ENCODE data around the gene EMID1.
A peak's percentile ranks its signal among the peaks of the same experiment; 100 is the strongest.

The EMID1 gene

DNA sequence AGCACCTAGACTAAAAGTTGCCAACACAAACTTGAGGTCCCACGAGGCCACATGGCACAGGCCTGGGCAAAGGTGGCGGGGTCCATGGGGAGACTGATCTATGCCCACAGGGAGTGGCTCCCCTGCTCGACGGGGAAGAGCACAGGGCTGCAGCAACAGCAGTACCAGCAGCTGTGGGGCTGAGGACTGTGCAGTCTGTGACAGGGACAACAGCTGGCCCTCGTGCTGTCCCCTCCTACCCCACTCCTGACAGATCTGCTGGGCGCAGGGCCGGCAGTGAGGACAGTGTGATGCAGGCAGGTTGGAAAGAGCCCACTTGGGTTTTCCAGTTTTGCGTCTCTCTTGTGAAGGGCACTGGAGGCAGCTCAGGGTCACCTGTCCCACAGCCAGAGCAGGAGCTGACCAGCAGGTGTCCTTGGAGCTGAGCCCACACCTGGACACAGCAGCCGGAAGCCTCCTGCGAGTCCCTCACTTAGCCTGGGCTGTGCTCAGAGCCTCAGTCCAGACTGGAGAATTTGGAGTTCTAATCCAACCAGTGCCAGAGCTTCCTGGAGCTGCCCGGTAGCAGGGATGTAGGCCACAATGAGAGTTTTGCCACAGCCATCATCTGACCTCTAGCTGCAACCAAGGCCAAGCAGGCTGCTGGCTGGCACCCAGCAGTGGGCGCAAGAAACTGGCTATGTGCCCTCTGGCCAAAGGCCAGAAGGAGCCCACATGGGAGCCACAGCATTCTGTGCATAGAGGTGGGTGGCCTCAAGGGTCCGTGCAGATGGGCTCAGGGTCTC, 97.2 kb downstream of the EMID1 start:
- H3K36me3 ChIP-seq (ENCODE audit: control insufficient read depth in 5 of 5, insufficient read depth in 5 of 5, low read length in 5 of 5), result peaks cover 0 to 39% (median 31%) of the 10 kb centered on the region in 5 donors
- H3K9ac ChIP-seq (ENCODE audit: low read length in 5 of 5), result peak overlapping the region in 1 of 5 donors; percentile 25
- H3K4me1 ChIP-seq (ENCODE audit: control insufficient read depth in 5 of 5, insufficient read depth in 5 of 5, low read length in 5 of 5), result peaks cover 2 to 33% (median 29%) of the 10 kb centered on the region in 5 donors
- no peak overlapping the region for H3K4me3 ChIP-seq (ENCODE audit: low read depth in 1 of 5, low read length in 5 of 5)
- H3K27me3 ChIP-seq (ENCODE audit: control insufficient read depth in 5 of 5, insufficient read depth in 4 of 5, low read length in 5 of 5), result no peaks in the 10 kb centered on the region
- H3K9me3 ChIP-seq (ENCODE audit: control insufficient read depth in 5 of 5, low read length in 5 of 5), result no peaks in the 10 kb centered on the region
- no peak overlapping the region for H3K27ac ChIP-seq (ENCODE audit: low read depth, low read length)

DNA sequence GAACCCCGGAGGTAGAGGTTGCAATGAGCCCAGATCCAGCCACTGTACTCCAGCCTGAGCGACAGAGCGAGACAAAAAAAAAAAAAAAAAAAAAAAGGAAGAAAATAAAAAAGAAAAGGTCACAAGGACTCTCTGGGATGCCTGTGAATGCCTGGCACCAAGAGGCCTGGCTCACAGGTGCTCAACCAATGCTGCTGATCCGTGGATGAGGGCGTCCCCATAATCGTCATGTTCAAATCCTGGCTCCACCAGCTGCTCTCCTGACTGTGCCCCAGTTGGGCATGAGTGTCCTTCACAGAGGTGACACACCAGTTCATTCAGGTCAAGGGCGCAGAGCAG, 100.1 kb downstream of the EMID1 start:
- peak overlapping the region in 4 of 5 donors; percentile 84 to 88 (median 85) for H3K4me3 ChIP-seq (ENCODE audit: low read depth in 1 of 5, low read length in 5 of 5)
- H3K4me1 ChIP-seq (ENCODE audit: control insufficient read depth in 5 of 5, insufficient read depth in 5 of 5, low read length in 5 of 5), result peaks cover 13 to 61% (median 56%) of the 10 kb centered on the region in 5 donors
- H3K27me3 ChIP-seq (ENCODE audit: control insufficient read depth in 5 of 5, insufficient read depth in 4 of 5, low read length in 5 of 5), result peaks cover 0 to under 1% (median 0%) of the 10 kb centered on the region in 5 donors
- H3K9ac ChIP-seq (ENCODE audit: low read length in 5 of 5), result no peak overlapping the region
- H3K27ac ChIP-seq (ENCODE audit: low read depth, low read length), result no peak overlapping the region
- H3K9me3 ChIP-seq (ENCODE audit: control insufficient read depth in 5 of 5, low read length in 5 of 5), result no peaks in the 10 kb centered on the region
- H3K36me3 ChIP-seq (ENCODE audit: control insufficient read depth in 5 of 5, insufficient read depth in 5 of 5, low read length in 5 of 5), result peaks cover 0 to 9% (median 5%) of the 10 kb centered on the region in 5 donors

DNA sequence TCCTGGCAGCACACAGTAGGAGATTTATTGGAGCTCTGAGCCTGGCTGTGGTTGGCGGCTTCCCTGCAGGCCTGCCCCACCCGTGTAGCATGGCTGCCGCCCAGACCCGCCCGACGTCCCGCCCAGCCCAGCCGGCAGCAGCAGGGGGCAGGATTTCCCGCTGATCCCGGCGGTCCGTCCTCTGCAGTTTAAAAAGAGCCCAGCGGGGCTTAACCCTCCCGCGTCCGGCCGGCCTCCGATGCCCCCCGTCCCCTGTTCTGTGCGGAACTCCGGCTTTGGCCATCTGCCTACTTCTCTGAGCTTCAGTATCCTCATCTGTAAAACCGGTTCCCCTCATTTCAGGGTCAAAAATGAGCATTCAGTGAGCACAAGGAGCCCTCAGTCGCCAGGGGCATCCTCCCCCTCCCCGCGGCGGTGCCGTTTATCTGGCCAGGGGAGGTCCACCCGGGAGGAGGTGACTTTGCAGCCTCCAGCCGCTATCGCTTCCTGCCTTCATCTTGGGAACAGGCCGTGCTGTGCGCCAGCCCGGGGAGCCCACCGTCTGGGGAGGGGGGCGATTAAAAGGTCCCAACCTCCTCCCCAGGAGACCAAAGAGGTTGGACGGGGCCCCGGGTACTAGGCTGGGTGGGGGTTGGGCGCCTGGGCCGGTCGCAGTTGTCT, 100.6 kb downstream of the EMID1 start, which contains the start of gene GAS2L1:
Gene GAS2L1 (plus strand): TSS at position 476 of the 660 bp plus-strand sequence. CDS start 1,456 bp downstream, outside the sequence.
- Histone ChIP-seq H3K27me3 (ENCODE audit: control insufficient read depth in 5 of 5, insufficient read depth in 4 of 5, low read length in 5 of 5) (peaks cover 0 to 3% (median 0%) of the 10 kb centered on the region in 5 donors), H3K4me1 (ENCODE audit: control insufficient read depth in 5 of 5, insufficient read depth in 5 of 5, low read length in 5 of 5) (peaks cover 16 to 66% (median 60%) of the 10 kb centered on the region in 5 donors), H3K9ac (ENCODE audit: low read length in 5 of 5) (peak within 1 kb of the TSS in 4 of 5 donors; percentile 66 to 85 (median 76)), H3K36me3 (ENCODE audit: control insufficient read depth in 5 of 5, insufficient read depth in 5 of 5, low read length in 5 of 5) (peaks cover 0 to 4% (median under 1%) of the 10 kb centered on the region in 5 donors), H3K4me3 (ENCODE audit: low read depth in 1 of 5, low read length in 5 of 5) (peak within 1 kb of the TSS; percentile 84 to 89 (median 86)), H3K27ac (ENCODE audit: low read depth, low read length) (peak within 1 kb of the TSS; percentile 67), H3K9me3 (ENCODE audit: control insufficient read depth in 5 of 5, low read length in 5 of 5) (no peaks in the 10 kb centered on the region)

DNA sequence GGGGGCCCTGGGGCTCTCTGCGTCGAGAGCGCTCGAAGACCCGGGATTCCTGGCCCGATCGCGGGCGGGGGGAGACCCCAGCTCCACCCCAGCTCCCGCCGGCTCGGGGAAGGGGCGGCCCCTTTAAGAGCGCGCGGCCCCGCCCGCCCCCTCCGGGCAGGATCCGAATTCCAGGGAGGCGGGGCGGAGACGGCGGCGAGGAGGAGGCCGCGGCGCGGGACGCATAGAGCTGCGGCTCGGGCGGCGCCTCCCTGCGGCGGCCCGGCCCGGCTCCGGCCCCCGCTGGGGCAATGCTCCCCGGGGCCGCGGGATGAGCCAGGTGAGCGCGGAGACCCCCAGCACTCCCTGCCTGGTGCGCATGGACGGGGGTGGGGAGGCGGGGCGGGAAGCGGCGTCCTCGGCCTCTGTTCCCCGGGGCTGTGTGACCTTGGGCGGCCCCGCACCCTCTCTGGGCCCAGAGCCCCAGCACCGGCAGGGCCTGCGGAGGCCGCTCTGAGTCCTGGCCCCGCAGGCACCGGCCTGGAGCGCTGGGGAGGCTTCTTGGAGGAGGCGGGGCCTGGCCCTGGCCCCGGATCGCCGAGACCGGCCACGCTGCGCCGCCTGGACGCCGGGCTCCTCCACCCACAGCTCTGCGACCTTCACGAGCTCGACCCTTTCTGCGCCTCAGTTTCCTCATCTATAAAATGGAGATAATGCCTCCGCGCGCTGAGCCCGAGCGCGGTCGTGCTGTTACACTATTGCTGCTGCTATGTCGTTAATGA, 101.3 kb downstream of the EMID1 start:
- peaks cover 16 to 71% (median 67%) of the 10 kb centered on the region in 5 donors for H3K4me1 ChIP-seq (ENCODE audit: control insufficient read depth in 5 of 5, insufficient read depth in 5 of 5, low read length in 5 of 5)
- H3K27me3 ChIP-seq (ENCODE audit: control insufficient read depth in 5 of 5, insufficient read depth in 4 of 5, low read length in 5 of 5), result peaks cover 0 to 3% (median 0%) of the 10 kb centered on the region in 5 donors

DNA sequence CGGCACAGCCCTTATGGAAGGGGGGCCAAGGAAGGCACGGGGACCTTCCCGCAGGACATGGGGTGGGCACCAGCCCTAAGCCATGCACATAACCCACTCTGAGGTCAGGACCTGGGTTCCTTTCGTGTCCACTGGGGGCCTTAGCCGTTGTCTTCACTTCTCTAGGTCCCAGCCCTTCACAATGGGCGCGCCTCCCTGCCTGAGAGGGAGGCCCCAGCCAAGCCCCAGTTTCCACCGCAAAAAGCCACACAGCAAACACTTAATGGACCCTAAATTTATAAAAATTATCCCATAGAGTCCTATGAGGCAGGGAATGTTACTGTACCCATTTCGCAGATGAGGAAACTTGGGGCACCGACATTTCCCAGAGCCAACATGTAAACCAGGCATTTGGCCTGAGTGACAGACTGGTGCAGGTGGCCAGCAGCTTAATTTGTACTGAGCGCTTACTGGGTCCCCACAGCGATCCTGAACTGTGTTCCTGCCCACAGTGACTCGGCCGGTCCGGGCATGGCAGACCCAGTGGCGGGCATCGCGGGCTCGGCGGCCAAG, 102.0 kb downstream of the EMID1 start:
- peak overlapping the region; percentile 67 for H3K27ac ChIP-seq (ENCODE audit: low read depth, low read length)
- peak overlapping the region; percentile 84 to 89 (median 86) for H3K4me3 ChIP-seq (ENCODE audit: low read depth in 1 of 5, low read length in 5 of 5)
- H3K4me1 ChIP-seq (ENCODE audit: control insufficient read depth in 5 of 5, insufficient read depth in 5 of 5, low read length in 5 of 5), result peaks cover 16 to 71% (median 61%) of the 10 kb centered on the region in 5 donors
- no peaks in the 10 kb centered on the region for H3K9me3 ChIP-seq (ENCODE audit: control insufficient read depth in 5 of 5, low read length in 5 of 5)
- peaks cover 0 to 5% (median 0%) of the 10 kb centered on the region in 5 donors for H3K36me3 ChIP-seq (ENCODE audit: control insufficient read depth in 5 of 5, insufficient read depth in 5 of 5, low read length in 5 of 5)
- H3K27me3 ChIP-seq (ENCODE audit: control insufficient read depth in 5 of 5, insufficient read depth in 4 of 5, low read length in 5 of 5), result peaks cover 0 to 3% (median 0%) of the 10 kb centered on the region in 5 donors
- peak overlapping the region in 4 of 5 donors; percentile 66 to 85 (median 76) for H3K9ac ChIP-seq (ENCODE audit: low read length in 5 of 5)

More for the DNA sequence above, 101.3 kb downstream of the EMID1 start:
- H3K4me3 ChIP-seq (ENCODE audit: low read depth in 1 of 5, low read length in 5 of 5), result peak overlapping the region; percentile 84 to 89 (median 86)
- H3K9ac ChIP-seq (ENCODE audit: low read length in 5 of 5), result peak overlapping the region in 4 of 5 donors; percentile 66 to 85 (median 76)
- H3K9me3 ChIP-seq (ENCODE audit: control insufficient read depth in 5 of 5, low read length in 5 of 5), result no peaks in the 10 kb centered on the region
- H3K27ac ChIP-seq (ENCODE audit: low read depth, low read length), result peak overlapping the region; percentile 67
- peaks cover 0 to 1% (median 0%) of the 10 kb centered on the region in 5 donors for H3K36me3 ChIP-seq (ENCODE audit: control insufficient read depth in 5 of 5, insufficient read depth in 5 of 5, low read length in 5 of 5)

DNA sequence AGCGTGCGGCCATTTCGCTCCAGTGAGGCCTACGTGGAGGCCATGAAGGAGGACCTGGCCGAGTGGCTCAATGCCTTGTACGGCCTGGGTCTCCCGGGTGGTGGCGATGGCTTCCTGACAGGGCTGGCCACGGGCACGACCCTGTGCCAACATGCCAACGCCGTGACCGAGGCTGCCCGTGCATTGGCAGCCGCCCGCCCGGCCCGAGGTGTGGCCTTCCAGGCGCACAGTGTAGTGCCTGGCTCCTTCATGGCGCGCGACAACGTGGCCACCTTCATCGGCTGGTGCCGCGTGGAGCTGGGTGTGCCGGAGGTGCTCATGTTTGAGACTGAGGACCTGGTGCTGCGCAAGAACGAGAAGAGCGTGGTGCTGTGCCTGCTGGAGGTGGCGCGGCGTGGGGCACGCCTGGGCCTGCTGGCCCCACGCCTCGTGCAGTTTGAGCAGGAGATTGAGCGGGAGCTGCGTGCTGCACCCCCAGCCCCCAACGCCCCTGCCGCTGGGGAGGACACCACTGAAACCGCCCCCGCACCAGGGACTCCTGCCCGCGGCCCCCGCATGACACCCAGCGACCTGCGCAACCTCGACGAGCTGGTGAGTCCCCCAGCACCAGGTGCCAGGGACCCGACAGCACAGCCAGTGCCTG, 102.6 kb downstream of the EMID1 start:
- Histone ChIP-seq H3K4me3 (ENCODE audit: low read depth in 1 of 5, low read length in 5 of 5) (peak overlapping the region in 4 of 5 donors; percentile 84 to 88 (median 85)), H3K36me3 (ENCODE audit: control insufficient read depth in 5 of 5, insufficient read depth in 5 of 5, low read length in 5 of 5) (peaks cover 0 to 5% (median 0%) of the 10 kb centered on the region in 5 donors), H3K9ac (ENCODE audit: low read length in 5 of 5) (peak overlapping the region in 2 of 5 donors; percentile 24 to 85), H3K27ac (ENCODE audit: low read depth, low read length) (peak overlapping the region; percentile 67), H3K27me3 (ENCODE audit: control insufficient read depth in 5 of 5, insufficient read depth in 4 of 5, low read length in 5 of 5) (peaks cover 0 to 3% (median 0%) of the 10 kb centered on the region in 5 donors), H3K9me3 (ENCODE audit: control insufficient read depth in 5 of 5, low read length in 5 of 5) (no peaks in the 10 kb centered on the region), H3K4me1 (ENCODE audit: control insufficient read depth in 5 of 5, insufficient read depth in 5 of 5, low read length in 5 of 5) (peaks cover 16 to 70% (median 59%) of the 10 kb centered on the region in 5 donors)

DNA sequence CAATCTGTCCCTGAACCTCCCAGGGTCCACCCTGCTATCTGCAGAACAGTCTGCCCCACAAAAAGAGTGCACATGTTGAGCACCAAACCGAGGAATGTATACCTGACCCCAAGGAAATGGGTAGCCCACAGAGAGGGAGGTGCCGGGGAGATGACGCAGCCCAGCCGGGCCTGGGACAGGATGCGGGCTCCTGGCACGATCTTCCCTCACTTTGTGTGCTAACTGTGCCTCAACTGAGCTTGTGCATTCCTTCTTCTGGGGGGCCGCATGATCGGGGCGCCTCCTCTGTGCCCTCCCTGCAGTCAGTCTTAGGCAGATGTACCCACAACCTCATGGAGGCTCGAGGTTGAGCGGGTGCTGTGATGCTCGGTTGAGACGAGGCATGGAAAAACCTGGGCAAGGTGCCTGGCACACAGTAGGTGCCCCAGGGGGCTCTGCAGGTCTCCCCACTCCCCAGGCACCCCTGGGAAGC, 103.1 kb downstream of the EMID1 start:
- H3K9me3 ChIP-seq (ENCODE audit: control insufficient read depth in 5 of 5, low read length in 5 of 5), result no peaks in the 10 kb centered on the region
- peaks cover 0 to 7% (median 3%) of the 10 kb centered on the region in 5 donors for H3K27me3 ChIP-seq (ENCODE audit: control insufficient read depth in 5 of 5, insufficient read depth in 4 of 5, low read length in 5 of 5)
- H3K27ac ChIP-seq (ENCODE audit: low read depth, low read length), result peak overlapping the region; percentile 67
- H3K36me3 ChIP-seq (ENCODE audit: control insufficient read depth in 5 of 5, insufficient read depth in 5 of 5, low read length in 5 of 5), result peaks cover 0 to 5% (median 0%) of the 10 kb centered on the region in 5 donors
- peak overlapping the region in 4 of 5 donors; percentile 25 to 88 (median 64) for H3K4me3 ChIP-seq (ENCODE audit: low read depth in 1 of 5, low read length in 5 of 5)
- H3K4me1 ChIP-seq (ENCODE audit: control insufficient read depth in 5 of 5, insufficient read depth in 5 of 5, low read length in 5 of 5), result peaks cover 16 to 73% (median 61%) of the 10 kb centered on the region in 5 donors
- H3K9ac ChIP-seq (ENCODE audit: low read length in 5 of 5), result peak overlapping the region in 2 of 5 donors; percentile 26 to 32

All from subcutaneous abdominal adipose tissue (tissue), 5 donors.